ENCODE results near the gene CKAP5. TPM values are rescaled to one million over a fixed set of nuclear protein-coding genes. Genes with fewer than 3 reads are reported as not detected.

The CKAP5 gene
- total RNA-seq = 78.5 and 114 TPM in 2 replicates

DNA sequence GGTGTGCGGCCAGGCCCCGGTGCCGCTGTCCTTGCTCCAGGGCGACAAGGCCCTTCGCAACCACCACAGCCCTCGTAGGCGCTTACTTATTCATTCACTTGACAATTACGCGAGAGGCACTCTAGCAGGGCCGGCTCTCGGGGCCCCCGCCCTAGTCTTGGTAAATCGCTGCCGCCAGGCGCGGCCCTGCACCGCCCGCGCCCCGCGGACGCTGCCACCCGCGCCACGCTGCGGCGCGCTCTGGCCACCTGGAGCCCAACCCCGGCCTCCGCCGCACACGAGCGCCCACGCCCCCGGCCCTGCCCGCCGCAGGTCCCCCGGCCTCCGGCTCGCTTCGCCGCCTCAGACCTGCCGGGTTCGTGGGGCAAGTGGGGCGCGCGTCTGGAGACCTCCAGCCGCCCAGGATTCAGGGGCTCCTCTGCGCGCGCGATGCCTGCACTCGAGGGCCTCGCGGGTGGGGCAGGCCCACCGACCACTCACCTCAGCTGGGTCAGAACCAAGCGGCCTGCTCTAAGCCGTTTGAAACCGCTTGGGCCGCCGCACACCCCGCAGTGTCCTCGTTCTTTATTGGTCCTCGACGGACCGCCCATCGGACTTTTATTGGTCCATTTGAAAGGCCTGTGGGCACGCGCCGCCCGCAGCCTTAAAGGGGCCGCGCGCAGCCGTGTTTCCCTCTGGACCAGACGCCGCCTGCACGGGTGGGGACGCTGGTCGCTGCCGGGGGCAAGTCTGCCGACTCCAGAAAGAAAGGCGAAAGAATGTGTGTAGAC is at the start of gene CKAP5:
CKAP5 (minus strand) TSS at position 541 of the 770 bp plus-strand sequence. CDS start 25,049 bp downstream, outside the sequence.
- peak; percentile 60 for DNase-seq (ENCODE audit: low read depth, low spot score)

DNA sequence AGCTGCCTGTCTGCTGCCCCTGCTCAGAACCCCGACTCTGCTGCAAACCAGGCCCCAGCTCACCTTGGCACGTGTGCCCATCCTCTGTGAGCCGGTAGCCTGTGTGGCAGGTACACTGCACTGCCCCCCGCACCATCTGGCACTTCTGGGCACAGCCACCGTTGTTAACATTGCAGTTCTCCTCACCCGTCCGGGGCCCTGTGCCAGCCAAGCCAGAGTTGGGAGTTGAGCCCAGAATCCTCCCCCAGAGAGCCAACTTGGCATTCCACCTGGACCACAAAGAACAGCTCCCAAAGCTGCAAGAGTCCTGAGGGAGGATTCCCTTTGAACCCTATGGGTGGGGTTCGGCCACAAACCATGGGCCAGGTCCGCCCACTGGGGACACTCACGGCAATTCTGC is 49.7 kb upstream of the CKAP5 start:
- no peak for DNase-seq (ENCODE audit: low read depth, low spot score)

DNA sequence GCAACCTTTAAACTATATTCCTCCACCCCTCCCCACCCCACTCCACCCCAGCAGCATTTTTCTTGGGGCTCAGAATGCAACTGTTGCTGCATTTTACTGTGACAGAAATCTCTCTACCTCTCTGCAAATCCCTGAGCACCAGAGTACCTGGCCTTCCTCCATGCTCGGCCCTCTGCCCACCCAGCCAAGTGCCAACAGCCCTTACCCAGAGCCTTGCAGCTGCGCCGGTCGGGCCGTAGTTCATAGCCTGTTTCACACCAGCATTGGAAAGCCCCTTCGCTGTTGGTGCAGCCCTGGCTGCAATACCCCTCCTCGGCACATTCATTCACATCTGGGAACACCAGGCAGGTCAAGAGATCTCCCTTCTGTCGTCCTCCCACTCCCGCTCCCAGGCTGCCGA is 48.9 kb upstream of the CKAP5 start:
- DNase-seq (ENCODE audit: low read depth, low spot score) = no peak

DNA sequence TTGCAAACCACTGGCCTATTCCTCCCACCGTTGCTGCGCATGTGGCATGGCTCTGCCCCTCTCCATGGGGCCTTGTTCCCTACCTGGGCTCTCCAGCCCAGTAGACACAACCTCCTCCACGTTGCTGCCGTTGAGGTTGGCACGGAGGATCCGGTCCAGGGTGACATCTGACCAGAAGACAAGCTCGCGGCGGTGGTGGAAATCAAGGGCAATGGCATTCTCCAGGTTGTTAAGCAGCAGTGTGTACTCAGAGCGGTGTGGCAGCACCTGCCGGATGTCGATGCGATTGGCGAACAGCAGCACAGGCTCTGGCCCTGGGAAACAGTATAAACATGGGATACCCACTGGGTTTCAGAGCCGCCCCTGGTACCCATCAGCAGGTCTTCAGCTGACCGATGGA is 48.4 kb upstream of the CKAP5 start:
- DNase-seq (ENCODE audit: low read depth, low spot score) = no peak

DNA sequence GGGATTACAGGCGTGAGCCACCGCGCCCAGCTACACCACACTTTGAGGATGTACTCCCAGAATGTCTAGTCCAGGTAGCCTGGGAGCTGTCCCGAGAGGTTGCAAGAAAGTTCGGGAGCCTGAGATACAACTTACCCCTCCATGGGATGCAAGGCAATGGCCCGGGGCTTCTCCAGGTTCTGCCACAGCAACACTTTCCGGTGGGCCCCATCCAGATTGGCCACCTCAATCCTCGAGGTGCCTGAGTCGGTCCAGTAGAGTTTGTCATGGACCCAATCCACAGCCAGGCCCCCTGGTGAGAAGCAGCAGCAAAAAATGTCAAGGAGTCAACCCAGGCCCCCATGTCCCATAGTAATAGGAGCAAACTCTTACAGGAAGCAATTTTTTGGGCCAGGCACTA is 46.8 kb upstream of the CKAP5 start:
- DNase-seq (ENCODE audit: low read depth, low spot score) = no peak

DNA sequence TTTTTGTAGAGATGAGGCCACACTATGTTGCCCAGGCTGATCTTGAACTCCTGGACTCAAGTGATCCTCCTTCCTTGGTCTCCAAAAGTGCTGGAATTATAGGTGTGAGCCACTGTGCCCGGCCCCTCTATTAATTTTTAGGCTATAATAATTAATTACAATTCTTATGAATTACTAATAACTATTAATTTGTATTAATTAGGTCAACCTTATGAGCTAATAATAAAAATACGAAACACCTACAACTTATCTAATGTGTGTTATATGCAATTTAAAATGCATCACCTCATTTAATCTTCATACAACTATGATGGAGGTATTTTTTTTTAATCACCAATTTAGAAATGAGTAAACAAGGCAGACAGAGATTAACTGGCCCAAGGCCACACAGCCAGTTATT is 46.0 kb upstream of the CKAP5 start:
- DNase-seq (ENCODE audit: low read depth, low spot score) = no peak

DNA sequence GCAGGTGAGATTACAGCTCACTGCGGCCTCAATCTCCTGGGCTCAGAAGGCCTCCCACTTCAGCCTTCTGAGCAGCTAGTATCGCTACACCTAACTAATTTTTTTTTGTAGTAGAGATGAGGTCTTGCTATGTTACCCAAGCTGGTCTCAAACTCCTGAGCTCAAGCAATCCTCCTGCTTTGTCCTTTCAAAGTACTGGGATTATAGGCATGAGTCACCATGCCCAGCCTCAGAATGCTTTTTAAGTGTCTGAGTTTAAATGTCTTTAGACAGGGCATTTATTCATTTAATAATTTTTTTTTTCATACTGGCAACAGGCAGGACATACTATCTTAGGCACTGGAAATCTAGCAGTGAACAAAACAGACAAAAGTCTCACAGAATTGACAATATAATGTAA is 44.6 kb upstream of the CKAP5 start:
- no peak for DNase-seq (ENCODE audit: low read depth, low spot score)

DNA sequence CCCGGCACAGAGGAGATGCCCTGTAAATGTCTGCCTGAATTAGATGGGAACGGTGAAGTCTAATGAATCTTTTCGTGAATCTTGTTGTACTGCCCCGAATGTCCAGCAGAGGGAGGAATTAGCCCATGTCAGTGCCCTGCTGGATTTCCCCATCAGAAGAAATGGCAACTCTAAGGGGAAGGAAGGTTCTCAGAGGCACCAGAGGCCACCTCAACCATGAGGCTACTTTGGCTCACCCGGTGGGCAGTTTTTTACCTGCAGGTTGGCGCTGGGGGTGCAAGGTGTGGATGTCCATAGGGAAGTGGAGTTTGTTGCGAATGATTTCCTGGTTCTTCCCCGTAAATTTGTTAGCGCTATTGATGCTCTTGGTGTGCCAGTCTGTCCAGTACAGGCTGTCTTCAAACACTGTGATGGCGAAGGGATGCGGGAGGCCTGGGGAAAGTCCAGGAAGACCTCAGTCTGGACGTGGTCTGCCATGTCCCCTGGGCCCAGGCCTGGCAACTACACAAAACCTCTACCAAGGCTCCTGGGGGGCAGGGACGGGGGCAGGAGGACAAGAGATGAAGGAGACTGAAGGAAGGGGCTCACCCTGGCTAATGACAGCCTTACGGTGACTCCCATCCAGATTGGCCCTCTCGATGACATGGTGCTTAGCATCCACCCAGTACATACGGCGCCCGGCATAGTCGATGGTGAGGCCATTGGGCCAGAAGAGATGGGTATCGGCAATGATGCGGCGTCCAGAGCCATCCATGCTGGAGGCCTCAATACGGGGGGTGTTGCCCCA is 43.8 kb upstream of the CKAP5 start:
- peak; percentile 22 for DNase-seq (ENCODE audit: low read depth, low spot score)

DNA sequence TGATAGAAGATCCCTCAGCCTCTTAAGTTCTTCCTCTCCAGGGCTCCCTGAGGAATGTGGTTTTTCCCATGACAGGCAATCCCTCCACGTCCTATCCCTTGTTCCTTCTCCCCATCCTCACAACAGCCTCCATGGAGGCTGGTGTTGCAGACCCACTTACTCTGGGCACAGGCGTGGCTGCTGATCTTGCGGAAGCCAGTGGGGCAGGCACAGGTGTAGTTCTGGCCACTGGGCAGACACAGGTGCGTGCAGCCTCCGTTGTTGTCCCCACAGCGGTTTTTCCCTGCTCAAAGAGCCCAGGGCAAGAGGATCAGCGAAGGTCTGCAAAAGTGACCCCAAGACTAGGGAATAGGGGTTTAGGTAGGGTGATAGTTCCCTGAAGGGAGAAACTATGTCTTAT is 43.2 kb upstream of the CKAP5 start:
- no peak for DNase-seq (ENCODE audit: low read depth, low spot score)

DNA sequence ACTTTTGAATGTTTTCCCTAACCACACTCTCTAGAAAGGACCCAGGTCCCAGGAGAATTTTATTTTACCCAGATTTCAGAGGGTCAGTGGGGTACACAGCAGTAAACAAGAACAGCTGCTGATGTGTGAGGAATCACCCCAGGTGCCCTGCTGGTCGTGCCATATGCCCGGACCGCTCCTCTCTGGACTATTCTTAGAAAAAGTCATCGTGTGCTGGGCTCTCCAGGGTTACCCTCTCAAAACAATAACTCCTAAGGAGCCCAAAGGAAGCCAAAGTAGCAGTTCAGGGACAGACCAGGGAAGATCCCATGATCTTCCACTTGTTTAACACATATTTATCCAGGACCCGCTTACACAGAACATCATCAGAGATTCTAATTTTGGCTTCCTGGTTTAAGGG is 42.6 kb upstream of the CKAP5 start:
- no peak for DNase-seq (ENCODE audit: low read depth, low spot score)

DNA sequence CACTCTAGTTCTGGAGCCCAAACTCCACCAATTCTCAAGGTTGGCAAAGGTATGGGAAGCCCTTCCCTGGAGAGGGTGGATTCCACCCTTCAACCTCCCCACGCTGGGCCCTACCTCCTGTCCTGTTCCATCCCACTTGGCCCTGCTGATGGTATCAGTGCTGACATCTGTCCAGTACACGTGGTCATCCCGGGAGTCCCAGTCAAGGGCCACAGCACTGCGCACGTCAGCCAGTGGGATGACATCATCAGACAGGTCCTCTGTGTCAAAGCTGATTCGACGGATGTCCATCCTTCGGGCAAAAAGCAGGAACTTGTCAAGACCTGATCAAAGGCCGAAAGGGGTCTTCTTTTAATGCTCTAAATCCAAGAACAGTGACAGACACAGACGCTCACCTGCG is 40.1 kb upstream of the CKAP5 start:
- DNase-seq (ENCODE audit: low read depth, low spot score) = no peak

DNA sequence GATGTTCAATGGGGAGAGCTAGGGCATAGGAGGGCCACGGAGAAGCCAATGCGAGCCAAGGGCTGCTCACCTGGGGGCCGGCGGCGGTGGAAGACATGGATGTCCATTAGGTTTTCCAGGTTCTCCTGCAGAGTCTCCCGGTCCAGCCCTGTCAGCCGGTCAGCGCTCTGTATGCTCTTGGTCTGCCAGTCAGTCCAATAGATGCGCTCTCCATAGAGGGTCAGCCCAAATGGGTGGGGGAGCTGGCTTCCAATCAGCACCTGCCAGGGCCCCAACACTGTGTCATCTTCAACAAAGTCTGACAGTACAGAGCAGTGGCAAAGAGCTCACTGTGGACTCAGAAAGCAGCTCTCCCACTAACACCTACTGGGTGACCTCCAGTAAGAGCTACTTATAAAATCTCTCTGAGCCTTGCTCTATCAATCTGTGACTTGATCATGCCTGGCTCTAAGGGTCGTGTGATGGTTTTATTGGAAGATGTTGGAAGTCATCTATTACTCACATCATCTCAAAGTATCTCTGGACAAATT is 33.0 kb upstream of the CKAP5 start:
- no peak for DNase-seq (ENCODE audit: low read depth, low spot score)

DNA sequence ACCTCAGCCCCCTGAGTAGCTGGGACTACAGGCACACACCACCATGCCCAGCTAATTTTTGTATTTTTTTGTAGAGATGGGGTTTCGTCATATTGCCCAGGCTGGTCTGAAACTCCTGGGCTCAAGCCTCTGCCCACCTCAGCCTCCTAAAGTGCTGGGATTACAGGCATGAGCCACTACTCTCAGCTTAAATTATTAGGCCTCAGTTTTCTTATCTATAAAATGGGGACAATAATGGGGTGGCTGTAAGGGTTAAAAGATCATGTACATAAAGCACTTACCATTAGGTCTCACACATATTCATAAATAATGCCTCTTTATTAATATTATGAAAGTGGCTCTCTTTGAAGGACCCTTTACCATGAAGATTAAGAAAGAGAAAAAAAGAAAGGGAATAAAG is 31.5 kb upstream of the CKAP5 start:
- DNase-seq (ENCODE audit: low read depth, low spot score) = no peak

DNA sequence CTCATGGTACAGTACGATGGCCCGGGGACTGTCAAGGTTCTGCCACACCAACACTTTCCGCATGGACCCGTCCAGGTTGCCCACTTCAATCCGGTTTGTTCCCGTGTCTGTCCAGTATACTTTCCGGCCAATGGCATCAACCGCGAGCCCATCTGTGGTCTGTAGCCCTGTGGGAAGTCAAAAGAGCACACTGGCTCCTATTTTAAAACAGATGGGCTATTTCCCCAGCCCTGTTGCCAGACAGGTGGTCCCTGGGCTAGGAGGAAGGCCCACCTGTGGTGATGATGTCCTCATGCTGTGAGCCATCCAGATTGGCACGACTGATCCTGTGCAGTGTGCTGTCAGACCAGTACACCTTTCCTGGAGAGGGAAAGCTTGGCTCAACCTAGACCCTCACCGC is 30.4 kb upstream of the CKAP5 start:
- no peak for DNase-seq (ENCODE audit: low read depth, low spot score)

DNA sequence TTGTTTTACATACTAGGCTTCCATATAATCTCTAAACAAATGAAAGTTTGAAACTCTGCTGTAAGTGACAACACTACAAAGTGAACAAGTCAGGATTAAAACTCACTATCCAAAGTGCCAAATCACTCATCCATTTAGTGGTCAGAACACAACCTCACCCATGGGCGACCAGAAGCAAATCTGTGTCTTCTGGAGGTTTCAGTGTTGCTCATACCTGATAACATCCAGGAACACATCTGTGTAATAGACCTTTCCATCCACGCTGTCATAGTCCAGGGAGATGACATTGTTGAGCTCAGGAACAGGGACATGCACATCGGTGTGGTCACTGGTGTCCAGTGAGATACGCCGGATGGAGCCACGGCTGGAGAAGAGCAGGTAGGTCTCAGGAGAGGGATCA is 28.5 kb upstream of the CKAP5 start:
- DNase-seq (ENCODE audit: low read depth, low spot score) = no peak

DNA sequence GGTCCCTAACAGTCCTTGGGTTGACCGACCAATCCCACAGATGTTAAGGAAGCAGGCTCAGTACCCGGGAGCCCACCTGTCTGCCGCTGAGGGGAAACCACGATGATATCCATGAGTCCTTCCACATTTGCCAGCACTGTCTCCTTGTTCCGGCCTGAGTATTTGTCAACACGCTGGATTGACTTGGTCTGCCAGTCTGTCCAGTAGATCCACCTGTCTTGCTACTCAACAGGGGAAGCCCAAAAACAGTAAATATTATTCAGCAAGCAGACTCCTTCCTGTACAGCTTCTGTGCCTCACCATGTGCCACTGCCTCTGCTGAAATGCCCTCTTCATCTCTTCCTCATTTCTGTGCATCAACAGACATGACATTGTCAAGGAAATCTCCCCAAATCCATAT is 22.8 kb upstream of the CKAP5 start:
- DNase-seq (ENCODE audit: low read depth, low spot score) = no peak

DNA sequence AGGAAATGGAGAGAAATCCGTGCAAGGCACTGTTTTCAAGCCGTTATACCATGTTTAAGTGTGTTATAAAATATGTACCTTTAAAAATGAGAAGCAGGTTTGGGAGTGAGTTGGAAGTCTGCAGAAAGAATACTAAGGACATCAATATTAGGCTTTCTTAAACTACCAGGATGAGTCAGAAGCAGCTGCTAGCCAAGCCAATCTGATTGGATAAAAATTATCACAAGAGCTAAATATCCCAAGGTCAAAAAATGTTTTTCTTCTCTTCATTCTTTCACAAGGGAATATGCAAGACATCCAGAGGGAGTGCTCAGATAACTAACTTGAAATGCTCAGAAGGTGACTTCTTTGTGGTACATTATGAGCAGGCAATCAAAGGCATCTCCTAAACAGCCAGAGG is 19.3 kb upstream of the CKAP5 start:
- DNase-seq (ENCODE audit: low read depth, low spot score) = no peak

DNA sequence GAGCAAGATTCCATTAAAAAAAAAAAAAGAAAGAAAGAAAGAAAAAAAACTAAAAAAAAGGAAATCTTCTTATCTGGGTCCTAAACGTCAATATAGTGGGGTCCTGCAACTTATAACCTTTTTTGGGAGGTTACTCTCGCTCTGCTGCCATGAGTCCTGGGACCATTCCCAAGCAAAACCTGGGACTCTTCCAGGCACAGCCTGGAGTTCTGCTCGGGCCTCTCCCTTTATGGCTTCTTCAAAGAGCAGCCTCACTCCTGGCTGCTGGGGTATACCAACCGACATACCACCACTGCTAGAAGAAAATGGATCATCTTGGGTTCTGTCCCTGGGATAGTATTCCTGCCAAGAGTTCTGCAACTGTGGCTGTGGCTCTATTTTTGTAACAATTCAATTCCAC is 14.1 kb upstream of the CKAP5 start:
- DNase-seq (ENCODE audit: low read depth, low spot score) = no peak

DNA sequence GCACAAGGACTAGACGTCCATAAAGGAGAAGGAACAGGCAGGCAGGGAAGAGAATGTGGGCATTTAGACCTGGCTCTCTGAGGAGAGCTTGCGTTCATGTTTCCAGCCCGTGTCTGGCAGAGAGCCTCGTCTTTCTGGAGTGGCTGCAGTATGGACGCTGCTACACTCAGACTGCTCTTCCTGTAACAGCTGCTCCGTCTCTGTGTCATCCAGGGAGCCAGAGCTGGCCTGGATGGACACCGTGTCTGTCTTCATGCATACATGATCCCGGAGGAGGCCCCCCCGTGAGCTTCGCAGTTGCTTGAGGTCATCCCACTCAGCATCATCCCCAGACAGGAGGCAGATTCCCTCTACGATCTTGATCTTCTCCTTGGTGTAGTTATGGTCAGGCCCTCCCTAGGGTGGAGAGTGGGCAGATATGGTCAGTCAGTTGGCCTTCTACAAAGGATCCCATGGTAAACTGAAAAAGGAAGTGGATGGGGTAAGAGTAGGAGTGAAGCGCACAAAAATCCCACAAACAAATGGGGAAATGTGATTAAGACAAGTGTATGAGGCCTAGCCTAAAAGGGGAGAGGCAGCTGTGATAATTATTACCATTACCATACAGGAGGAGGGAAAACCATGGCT is 13.0 kb upstream of the CKAP5 start:
- DNase-seq (ENCODE audit: low read depth, low spot score) = no peak

DNA sequence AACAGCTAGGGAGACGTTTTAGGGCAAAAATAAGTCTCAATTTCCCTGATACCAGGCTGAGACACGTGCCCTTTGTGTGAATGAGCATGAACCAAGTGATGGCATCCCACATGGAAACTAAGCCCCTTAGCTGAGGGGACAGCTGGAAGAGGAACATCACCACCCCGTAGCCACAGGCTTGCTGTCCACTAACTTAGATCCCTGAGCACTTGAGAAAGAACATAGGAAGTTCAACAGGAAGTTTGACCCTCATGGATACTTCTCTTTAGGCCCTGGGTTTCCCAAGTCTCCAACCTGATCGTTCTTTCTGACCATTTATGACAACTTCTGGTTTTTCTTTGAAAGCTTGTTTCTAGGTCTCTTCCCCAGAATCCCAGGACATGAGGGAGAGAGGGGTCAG is 11.6 kb upstream of the CKAP5 start:
- no peak for DNase-seq (ENCODE audit: low read depth, low spot score)

DNA sequence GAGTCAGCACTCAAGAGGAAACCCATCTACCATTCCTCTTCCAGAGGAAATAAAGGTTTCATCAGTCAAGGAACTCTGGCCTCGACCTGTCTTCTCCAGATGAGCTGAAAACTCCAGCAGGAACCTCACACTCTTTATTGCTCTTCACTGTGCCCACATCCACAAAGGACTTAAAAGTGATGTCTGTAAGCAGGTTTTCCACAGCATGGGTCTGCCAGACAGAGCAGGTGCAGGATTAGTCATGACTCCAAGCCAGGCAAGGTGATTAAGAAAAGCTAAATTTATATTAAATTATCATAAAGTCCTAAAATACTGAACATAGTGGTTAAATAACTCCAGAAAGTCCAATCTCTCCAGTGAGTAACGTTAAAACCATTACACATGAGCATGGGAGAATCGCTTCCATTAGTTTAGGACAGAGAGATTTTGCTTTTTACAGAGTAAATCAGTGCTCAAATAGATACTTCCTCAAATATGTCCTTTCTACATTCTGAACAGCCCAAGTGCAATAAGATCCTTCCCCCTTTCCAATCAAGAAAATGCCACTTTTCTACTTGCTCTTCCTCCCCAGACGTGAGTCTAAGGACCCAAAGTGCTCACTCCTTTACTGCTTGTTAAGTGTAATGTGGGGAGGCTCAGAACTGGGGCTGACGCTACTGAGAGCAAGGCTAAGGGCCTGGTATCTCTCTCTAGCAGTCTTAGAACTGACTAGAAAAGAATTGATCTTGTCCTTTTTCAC is 10.7 kb upstream of the CKAP5 start:
- no peak for DNase-seq (ENCODE audit: low read depth, low spot score)

DNA sequence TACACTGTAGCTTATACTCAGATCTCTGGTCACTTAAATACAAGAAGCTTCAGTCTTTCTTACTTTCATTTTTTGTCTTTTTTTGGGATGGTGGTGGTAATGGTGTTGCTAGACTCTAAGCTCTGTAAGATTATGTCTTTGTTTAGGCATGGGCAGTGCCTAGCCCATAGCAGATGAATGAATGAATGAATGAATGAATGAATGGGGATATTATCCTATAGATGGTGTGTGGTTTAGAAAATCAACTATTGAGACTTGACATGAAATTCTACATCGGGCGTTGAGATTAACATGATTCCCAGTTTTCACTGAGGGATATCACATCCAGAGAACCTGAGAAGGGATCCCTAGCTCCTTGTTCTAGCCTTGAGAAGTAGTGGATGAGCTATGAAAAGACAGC is 9.8 kb upstream of the CKAP5 start:
- no peak for DNase-seq (ENCODE audit: low read depth, low spot score)

All from pulmonary artery endothelial cell (primary cell).